Midbrain (tissue), 1 donor: Measurements from ENCODE around the gene PRAC2.

ENCODE experiments used
- DNase-seq: peaks from one replicate; lab custom pipeline; 2025; lab: John Stamatoyannopoulos, UW

Gene PRAC2

GRCh38 chr17:48734333-48735061 lies 11.5 kb downstream of the PRAC2 start:
- DNase-seq: no peak

DNA sequence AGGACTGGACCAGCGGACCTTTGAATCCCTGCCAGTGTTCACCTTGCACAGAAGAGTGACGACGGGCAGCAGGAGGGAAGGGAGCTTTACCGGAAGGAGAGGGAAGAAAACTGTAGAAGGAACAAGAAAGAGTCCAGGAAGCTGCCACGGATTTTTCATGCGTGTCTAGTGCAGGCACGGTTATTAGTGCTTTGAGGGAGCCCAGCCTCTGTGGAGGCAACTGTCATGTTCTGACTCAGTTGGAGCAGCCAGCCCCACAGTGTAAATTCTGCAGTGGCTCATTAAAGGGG lies 12.0 kb downstream of the PRAC2 start:
- DNase-seq: no peak

DNA sequence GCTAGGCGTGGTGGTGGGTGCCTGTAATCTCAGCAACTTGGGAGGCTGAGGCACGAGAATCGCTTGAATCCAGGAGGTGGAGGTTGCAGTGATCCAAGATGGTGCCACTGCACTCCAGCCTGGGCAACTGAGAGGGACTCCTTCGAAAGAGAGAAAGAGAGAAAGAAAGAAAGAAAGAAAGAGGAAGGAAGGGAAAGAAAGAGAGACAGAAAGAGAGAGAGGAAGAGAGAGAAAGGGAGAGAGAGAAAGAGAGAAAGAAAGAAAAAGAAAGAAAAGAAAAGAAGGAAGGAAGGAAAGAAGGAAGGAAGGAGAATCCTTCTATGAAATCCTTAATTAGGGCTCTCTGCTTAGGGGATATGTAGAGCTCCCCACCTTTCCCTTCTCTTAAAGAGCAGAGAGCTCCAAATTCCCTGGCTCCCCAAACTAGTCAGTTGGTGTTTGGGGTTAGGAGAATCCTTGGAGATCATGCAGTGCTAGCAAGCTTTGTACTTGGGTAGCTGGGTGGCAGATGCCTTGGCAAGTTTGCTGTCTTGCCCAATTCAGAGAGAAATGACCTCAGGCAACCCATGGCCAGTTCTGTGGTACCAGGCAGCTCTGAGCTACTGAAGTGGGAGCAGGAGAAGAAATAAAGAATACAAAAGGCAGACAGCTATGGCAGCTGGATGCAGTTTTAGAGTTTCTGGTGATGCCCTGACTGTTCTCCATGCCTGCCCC lies 14.5 kb downstream of the PRAC2 start:
- no peak for DNase-seq

GRCh38 chr17:48738424-48738802 lies 15.4 kb downstream of the PRAC2 start:
- no peak for DNase-seq

DNA sequence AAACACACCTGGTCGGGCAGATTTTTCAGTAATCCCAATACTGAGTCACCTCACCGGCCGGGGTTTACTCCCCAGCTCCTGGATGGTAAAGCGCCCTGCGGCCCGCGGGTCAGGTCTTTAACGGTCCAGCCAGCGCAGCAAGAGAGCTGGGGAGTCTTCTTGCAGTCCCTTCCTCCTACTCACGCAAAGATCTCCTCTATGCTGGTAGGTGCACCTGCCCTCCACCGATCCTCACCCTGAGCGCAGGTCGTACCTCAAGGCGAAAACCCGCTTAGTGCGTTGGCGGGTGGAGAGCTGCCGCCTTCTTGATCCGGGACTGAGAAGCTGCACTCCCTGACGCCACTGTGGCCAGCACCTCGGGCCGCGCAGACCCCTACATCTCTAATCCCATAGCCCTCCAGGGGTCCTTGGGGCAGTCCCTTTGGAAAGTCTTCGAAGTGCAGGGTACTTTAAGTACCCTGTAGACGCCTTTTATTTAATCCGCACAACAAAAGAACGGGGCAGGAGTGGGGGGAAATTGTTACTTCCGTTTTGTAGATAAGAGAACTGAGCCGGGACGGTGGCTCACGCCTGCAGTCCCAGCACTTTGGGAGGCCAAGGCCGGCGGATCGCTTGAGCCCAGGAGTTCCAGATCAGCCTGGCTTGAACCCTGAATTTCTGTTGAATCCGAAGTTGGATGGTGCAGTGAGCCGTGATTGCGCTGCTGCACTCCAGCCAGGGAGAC lies 16.0 kb downstream of the PRAC2 start:
- DNase-seq: no peak

- no peak for DNase-seq
Observed at GRCh38 chr17:48740537-48740936, 17.6 kb downstream of the PRAC2 start.

GRCh38 chr17:48745381-48746275 lies 22.6 kb downstream of the PRAC2 start:
- DNase-seq: no peak

DNA sequence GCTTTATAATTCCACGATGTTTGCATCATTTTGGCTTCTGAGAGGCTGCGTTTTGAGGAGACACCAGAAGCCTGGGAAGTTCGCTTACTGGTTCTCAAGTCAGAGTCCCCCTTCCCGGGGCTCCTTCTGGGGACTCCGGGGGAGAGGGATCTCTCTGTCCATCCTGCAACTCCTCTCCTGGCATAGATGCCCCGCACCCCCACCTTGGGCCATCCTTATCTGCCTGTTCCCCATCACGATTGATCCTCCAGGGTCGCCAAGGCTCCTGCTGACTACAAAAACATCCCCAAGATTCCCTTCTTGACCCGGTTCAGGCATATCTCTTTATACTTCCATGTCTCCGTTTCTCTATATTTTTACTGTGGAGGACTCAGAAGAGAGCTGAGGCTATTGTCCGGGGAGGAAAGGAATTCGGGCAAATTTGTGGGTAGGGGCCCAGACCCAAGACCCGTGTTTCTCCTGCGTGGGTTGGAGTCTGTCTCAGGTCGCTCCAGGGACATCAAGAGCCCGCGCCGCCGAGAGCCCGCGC lies 24.0 kb downstream of the PRAC2 start:
- DNase-seq: no peak

DNA sequence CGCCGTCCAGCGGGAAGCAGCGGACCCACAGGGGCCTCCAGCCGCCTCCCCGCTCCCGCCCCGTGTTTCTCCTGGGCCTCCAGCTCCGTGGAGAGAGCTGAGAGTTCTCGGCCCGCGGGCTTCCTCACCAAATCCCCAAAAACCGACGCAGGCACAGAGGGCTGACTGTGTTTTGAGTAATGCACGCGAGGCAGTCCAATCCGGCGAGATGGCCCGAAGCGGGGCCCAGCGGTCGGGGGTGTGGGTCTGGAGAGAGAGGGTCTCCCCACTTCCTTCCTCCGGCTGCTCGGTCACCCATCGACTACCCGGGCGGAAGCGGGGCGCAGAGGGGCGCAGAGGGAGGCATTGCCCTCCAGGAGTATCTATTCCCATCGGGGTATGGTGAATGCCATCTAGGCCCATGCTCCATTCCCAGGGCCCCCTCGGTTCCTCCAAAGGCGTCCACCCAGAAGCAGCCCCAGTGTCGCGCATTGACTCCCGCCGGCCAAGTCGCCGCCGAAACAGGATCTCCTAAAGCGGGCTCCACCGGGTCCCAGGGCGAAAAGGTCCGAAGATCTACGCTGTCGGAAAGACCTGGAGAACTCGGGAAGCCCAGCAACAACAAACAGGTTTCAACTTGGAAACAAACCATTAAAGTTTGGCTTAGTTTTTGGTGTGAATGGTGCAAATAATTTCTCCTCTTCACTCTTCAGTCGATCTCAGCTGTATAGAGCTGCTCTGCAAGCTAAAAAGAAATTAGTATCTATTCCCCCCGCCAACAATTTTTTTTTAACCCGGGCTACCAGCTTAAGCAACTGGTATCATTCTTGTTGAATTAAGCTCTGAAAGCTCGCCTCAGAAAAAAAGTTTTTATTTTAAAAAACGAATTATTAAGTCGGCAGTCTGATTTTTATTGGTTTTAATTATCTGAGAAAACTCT lies 24.7 kb downstream of the PRAC2 start:
- DNase-seq: no peak

- DNase-seq: no peak
Observed at GRCh38 chr17:48748718-48749566, 26.0 kb downstream of the PRAC2 start.

DNA sequence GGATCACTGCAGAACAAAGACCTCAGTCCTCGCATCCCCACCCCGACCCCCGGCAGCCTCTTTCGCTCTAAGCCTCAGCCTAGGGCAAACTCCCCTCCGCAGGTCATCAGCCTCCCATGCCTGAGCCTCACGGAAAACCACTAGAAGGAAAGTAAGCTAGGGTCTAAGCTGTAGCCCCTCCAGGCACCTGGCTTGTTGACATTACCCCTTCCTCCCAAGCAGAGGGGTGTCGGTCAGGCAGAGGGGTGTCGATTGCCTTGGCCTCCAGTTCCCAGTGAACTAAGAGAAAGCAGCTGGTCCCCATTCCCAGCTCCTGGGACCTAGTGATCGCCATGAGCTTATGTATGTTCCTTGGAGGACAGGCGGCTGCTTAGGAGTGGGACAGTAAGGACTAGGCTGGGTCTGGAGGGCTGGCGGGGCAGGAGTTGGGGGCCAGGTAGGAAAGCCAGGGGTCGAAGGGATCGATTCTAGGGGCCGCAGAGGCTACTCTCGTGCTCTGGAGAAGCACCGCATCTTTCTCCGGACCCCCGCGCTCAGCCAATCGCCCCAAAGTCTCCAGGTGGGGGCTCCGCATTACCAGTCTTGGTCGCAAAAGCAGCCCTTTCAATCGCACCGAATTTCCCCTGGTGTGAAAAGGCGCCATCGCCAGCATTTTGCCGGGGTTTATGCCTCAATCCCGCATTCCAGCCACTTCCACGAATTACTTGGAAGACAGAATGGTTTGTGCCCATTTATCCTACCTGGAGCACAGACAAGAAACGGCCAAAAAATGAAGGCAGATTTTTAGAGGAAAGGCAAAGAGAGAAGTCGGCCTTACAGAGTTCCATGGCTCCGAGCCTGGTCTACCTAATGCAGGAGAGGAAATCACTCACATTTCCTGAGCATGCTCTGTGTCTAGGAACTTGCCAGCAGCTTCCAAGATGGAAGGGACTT lies 26.9 kb downstream of the PRAC2 start:
- no peak for DNase-seq

- DNase-seq: no peak
Observed at GRCh38 chr17:48751172-48751571, 28.2 kb downstream of the PRAC2 start.

- no peak for DNase-seq
Observed at GRCh38 chr17:48751733-48752398, 28.9 kb downstream of the PRAC2 start.

DNA sequence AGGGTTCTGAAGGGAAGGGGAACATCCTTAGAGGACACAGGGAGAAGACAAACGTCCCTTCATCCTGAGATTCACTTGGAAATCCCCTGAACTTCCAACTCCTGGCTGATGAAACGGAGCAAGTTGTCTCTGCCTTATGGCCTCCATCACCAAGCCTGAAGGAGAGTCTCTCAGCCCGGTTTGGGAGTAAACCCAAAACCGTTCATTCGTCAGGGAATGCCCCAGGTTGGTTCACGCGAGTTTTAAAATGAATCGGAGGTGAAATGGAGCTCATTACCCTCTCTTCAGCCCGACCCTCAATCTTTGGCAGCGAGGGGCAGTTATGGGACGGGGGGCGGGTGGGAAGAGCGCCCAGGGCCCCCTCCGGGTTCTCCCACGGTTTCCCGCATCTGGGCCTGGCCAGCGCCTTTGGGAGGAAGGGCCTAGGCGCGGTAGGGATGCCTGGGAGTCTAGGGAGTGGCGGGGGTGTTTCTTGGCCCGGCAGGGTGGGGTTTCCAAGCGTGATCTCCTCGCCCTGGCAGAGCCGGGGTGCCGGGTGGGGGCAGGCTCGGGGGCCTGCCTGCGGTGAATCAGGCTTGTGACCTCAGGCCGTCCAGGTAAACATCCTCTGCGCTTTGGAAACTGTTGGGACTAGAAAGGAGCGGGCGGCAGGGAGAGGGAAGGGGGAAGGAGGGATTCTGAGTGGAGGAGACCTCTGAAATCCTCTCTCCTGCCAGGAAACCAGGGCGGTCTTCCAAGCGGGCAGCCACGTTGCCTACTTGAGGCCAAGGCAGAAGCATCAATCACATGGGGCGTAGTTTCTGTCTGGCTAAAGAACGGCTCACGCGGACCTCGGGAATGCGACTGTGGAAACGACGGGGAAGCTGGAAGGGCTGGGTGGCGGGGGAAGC lies 29.7 kb downstream of the PRAC2 start:
- no peak for DNase-seq

DNA sequence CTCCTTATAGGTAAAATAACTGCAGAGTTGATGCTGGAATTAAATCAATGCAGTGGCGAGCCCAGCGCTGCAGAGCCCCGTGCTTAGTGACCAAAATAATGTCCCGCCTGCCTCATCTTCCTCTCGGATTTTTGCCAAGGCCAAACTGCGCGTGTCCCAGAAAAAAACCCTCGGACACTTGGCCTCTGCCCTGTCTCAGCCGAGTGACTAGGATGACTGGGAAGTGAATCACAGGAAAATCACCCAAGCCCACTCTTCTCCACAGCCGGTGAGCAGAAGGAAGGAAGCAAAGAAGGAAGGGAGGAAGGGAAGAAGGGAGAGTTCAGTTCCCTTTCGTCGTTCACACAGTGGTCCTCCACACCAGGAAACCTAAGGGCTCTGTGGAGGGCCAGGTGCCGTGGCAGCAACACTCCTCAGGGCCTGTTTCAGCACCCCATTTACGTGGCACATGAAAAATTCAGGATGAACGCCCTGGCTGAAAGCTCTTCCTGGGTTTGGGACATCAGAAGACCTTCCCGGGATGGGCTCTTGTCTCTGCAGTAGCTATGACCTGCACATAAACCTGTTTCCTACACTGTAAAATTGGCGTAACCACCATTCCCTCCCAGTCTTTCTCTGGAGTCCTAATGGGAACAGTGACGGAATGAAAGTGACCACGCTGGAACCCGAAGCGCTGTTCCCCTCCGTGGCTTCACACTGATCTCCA lies 31.0 kb downstream of the PRAC2 start:
- no peak for DNase-seq

- DNase-seq: no peak
Observed at GRCh38 chr17:48754500-48755261, 31.7 kb downstream of the PRAC2 start.
